ENCODE results near the gene ESPN.
"Not testable (repeated sequence)": the region's sequence is repeated elsewhere in the genome, so short reads cannot be mapped to it uniquely, and the experiment has no call there.

The ESPN gene

GRCh38 chr1:6453895-6454855 is 29.6 kb downstream of the ESPN start:
- peaks cover 61% of the 10 kb centered on the region for H3K27me3 ChIP-seq (ENCODE audit: insufficient read depth, low read length)
- 12% methylated on average over 85 of the region's 85 CpGs for WGBS
- H3K4me1 ChIP-seq (ENCODE audit: insufficient read depth, low read length); H3K9me3 ChIP-seq (ENCODE audit: insufficient read depth, low read depth, low read length); H3K9ac ChIP-seq (ENCODE audit: low read depth, low read length); H3K36me3 ChIP-seq (ENCODE audit: insufficient read depth, low read length); H3K27ac ChIP-seq (ENCODE audit: low read depth, low read length): not testable (repeated sequence)
- peak overlapping the region; percentile 39 for H3K4me3 ChIP-seq (ENCODE audit: low read length)

- Histone ChIP-seq H3K4me1 (ENCODE audit: insufficient read depth, low read length) (no peaks in the 10 kb centered on the region), H3K4me3 (ENCODE audit: low read length) (peak overlapping the region; percentile 39), H3K27me3 (ENCODE audit: insufficient read depth, low read length) (peaks cover 51% of the 10 kb centered on the region), H3K9me3 (ENCODE audit: insufficient read depth, low read depth, low read length) (no peaks in the 10 kb centered on the region), H3K9ac (ENCODE audit: low read depth, low read length) (no peak overlapping the region), H3K27ac (ENCODE audit: low read depth, low read length) (no peak overlapping the region), H3K36me3 (ENCODE audit: insufficient read depth, low read length) (no peaks in the 10 kb centered on the region)
- WGBS: 8% methylated on average over 115 of the region's 115 CpGs
Measured at GRCh38 chr1:6454856-6455751, 30.5 kb downstream of the ESPN start.

GRCh38 chr1:6455752-6456520 is 31.4 kb downstream of the ESPN start:
- not testable (repeated sequence) for H3K4me3 ChIP-seq (ENCODE audit: low read length); H3K4me1 ChIP-seq (ENCODE audit: insufficient read depth, low read length); H3K9me3 ChIP-seq (ENCODE audit: insufficient read depth, low read depth, low read length); H3K36me3 ChIP-seq (ENCODE audit: insufficient read depth, low read length); H3K9ac ChIP-seq (ENCODE audit: low read depth, low read length); H3K27ac ChIP-seq (ENCODE audit: low read depth, low read length)
- WGBS: 81% methylated on average over 58 of the region's 58 CpGs
- H3K27me3 ChIP-seq (ENCODE audit: insufficient read depth, low read length): peaks cover 50% of the 10 kb centered on the region

- WGBS: 78% methylated on average over 11 of the region's 11 CpGs
- Histone ChIP-seq H3K4me3 (ENCODE audit: low read length) (no peak overlapping the region), H3K27ac (ENCODE audit: low read depth, low read length) (no peak overlapping the region), H3K36me3 (ENCODE audit: insufficient read depth, low read length) (no peaks in the 10 kb centered on the region), H3K27me3 (ENCODE audit: insufficient read depth, low read length) (peaks cover 45% of the 10 kb centered on the region), H3K9ac (ENCODE audit: low read depth, low read length) (no peak overlapping the region), H3K9me3 (ENCODE audit: insufficient read depth, low read depth, low read length) (no peaks in the 10 kb centered on the region), H3K4me1 (ENCODE audit: insufficient read depth, low read length) (no peaks in the 10 kb centered on the region)
Measured at GRCh38 chr1:6456800-6457466, 32.4 kb downstream of the ESPN start.

- H3K4me3 ChIP-seq (ENCODE audit: low read length): no peak overlapping the region
- H3K9ac ChIP-seq (ENCODE audit: low read depth, low read length): no peak overlapping the region
- peaks cover 4% of the 10 kb centered on the region; the same call in 1 of the 2 replicates for H3K36me3 ChIP-seq (ENCODE audit: insufficient read depth, low read length)
Measured at GRCh38 chr1:6459850-6460265, 35.3 kb downstream of the ESPN start.

GRCh38 chr1:6460301-6461050 is 35.9 kb downstream of the ESPN start:
- Histone ChIP-seq H3K4me1 (ENCODE audit: insufficient read depth, low read length) (no peaks in the 10 kb centered on the region), H3K36me3 (ENCODE audit: insufficient read depth, low read length) (peaks cover 4% of the 10 kb centered on the region; the same call in 1 of the 2 replicates), H3K27ac (ENCODE audit: low read depth, low read length) (no peak overlapping the region; the same call in 1 of the 2 replicates), H3K9ac (ENCODE audit: low read depth, low read length) (no peak overlapping the region), H3K9me3 (ENCODE audit: insufficient read depth, low read depth, low read length) (no peaks in the 10 kb centered on the region), H3K4me3 (ENCODE audit: low read length) (no peak overlapping the region), H3K27me3 (ENCODE audit: insufficient read depth, low read length) (peaks cover 12% of the 10 kb centered on the region)
- WGBS: 56% methylated on average over 39 of the region's 39 CpGs

More at GRCh38 chr1:6459850-6460265, 35.3 kb downstream of the ESPN start:
- H3K9me3 ChIP-seq (ENCODE audit: insufficient read depth, low read depth, low read length): no peaks in the 10 kb centered on the region
- no peaks in the 10 kb centered on the region for H3K4me1 ChIP-seq (ENCODE audit: insufficient read depth, low read length)
- H3K27ac ChIP-seq (ENCODE audit: low read depth, low read length): no peak overlapping the region
- 26% methylated on average over 18 of the region's 18 CpGs for WGBS
- H3K27me3 ChIP-seq (ENCODE audit: insufficient read depth, low read length): peaks cover 18% of the 10 kb centered on the region

- Histone ChIP-seq H3K4me1 (ENCODE audit: insufficient read depth, low read length) (no peaks in the 10 kb centered on the region), H3K27ac (ENCODE audit: low read depth, low read length) (no peak overlapping the region), H3K4me3 (ENCODE audit: low read length) (no peak overlapping the region), H3K9me3 (ENCODE audit: insufficient read depth, low read depth, low read length) (no peaks in the 10 kb centered on the region), H3K36me3 (ENCODE audit: insufficient read depth, low read length) (peaks cover 4% of the 10 kb centered on the region; the same call in 1 of the 2 replicates), H3K27me3 (ENCODE audit: insufficient read depth, low read length) (peaks cover 10% of the 10 kb centered on the region), H3K9ac (ENCODE audit: low read depth, low read length) (no peak overlapping the region)
- 95% methylated on average over 40 of the region's 40 CpGs for WGBS
Measured at GRCh38 chr1:6461051-6461530, 36.5 kb downstream of the ESPN start.

GRCh38 chr1:6461538-6462411 is 37.2 kb downstream of the ESPN start:
- Histone ChIP-seq H3K9me3 (ENCODE audit: insufficient read depth, low read depth, low read length) (no peaks in the 10 kb centered on the region), H3K36me3 (ENCODE audit: insufficient read depth, low read length) (peaks cover 4% of the 10 kb centered on the region; the same call in 1 of the 2 replicates), H3K27ac (ENCODE audit: low read depth, low read length) (no peak overlapping the region), H3K9ac (ENCODE audit: low read depth, low read length) (no peak overlapping the region), H3K27me3 (ENCODE audit: insufficient read depth, low read length) (peaks cover 8% of the 10 kb centered on the region), H3K4me1 (ENCODE audit: insufficient read depth, low read length) (no peaks in the 10 kb centered on the region), H3K4me3 (ENCODE audit: low read length) (no peak overlapping the region)
- 95% methylated on average over 48 of the region's 48 CpGs for WGBS

GRCh38 chr1:6462412-6463119 is 38.0 kb downstream of the ESPN start:
- no peak overlapping the region for H3K4me3 ChIP-seq (ENCODE audit: low read length)
- H3K9me3 ChIP-seq (ENCODE audit: insufficient read depth, low read depth, low read length): no peaks in the 10 kb centered on the region
- H3K9ac ChIP-seq (ENCODE audit: low read depth, low read length): no peak overlapping the region
- no peaks in the 10 kb centered on the region for H3K4me1 ChIP-seq (ENCODE audit: insufficient read depth, low read length)
- no peak overlapping the region for H3K27ac ChIP-seq (ENCODE audit: low read depth, low read length)
- WGBS: 97% methylated on average over 13 of the region's 13 CpGs
- peaks cover 4% of the 10 kb centered on the region; the same call in 1 of the 2 replicates for H3K36me3 ChIP-seq (ENCODE audit: insufficient read depth, low read length)
- peaks cover 8% of the 10 kb centered on the region for H3K27me3 ChIP-seq (ENCODE audit: insufficient read depth, low read length)

All from HUES64 (cell line).